ENCODE results near the gene SSC4D. TPM values are rescaled to one million over a fixed set of nuclear protein-coding genes. Genes with fewer than 3 reads are reported as not detected.
"Not testable (repeated sequence)": the region's sequence is repeated elsewhere in the genome, so short reads cannot be mapped to it uniquely, and the experiment has no call there.

Gene SSC4D
- total RNA-seq, 1 experiment from 2014 or later = not detected

GRCh38 chr7:76369018-76369417 is 40.5 kb downstream of the SSC4D start:
- Histone ChIP-seq H3K9me3 (no peaks in the 10 kb centered on the region), H3K4me3 (no peak overlapping the region), H3K36me3 (no peaks in the 10 kb centered on the region), H3K27me3 (no peaks in the 10 kb centered on the region)
- no peak for DNase-seq

- H3K4me3 ChIP-seq = no peak overlapping the region
These were observed 41.3 kb downstream of the SSC4D start for GRCh38 chr7:76368190-76368589.

GRCh38 chr7:76364198-76364584 is 45.3 kb downstream of the SSC4D start:
- DNase-seq = peak; percentile 55
- no peaks in the 10 kb centered on the region for H3K27me3 ChIP-seq
- no peak overlapping the region for H3K4me3 ChIP-seq
- no peaks in the 10 kb centered on the region for H3K36me3 ChIP-seq
- no peaks in the 10 kb centered on the region for H3K9me3 ChIP-seq

More at GRCh38 chr7:76368190-76368589, 41.3 kb downstream of the SSC4D start:
- no peak for DNase-seq
- Histone ChIP-seq H3K27me3 (no peaks in the 10 kb centered on the region), H3K36me3 (no peaks in the 10 kb centered on the region), H3K9me3 (no peaks in the 10 kb centered on the region)

GRCh38 chr7:76363754-76364153 is 45.7 kb downstream of the SSC4D start:
- DNase-seq, H3K4me3 ChIP-seq, H3K27me3 ChIP-seq, H3K36me3 ChIP-seq, H3K9me3 ChIP-seq: not testable (repeated sequence)

GRCh38 chr7:76359978-76360638 is 49.4 kb downstream of the SSC4D start:
- peaks cover 26% of the 10 kb centered on the region for H3K36me3 ChIP-seq
- H3K27me3 ChIP-seq = no peaks in the 10 kb centered on the region
- no peak overlapping the region; the same call in 1 of the 2 replicates for H3K4me3 ChIP-seq
- DNase-seq = no peak
- H3K9me3 ChIP-seq = no peaks in the 10 kb centered on the region

- Histone ChIP-seq H3K36me3 (peaks cover 34% of the 10 kb centered on the region), H3K27me3 (no peaks in the 10 kb centered on the region), H3K9me3 (no peaks in the 10 kb centered on the region), H3K4me3 (peak overlapping the region; percentile 96)
- DNase-seq = peak; percentile 96
These were observed 50.2 kb downstream of the SSC4D start for GRCh38 chr7:76359111-76359977.

GRCh38 chr7:76358481-76359110 is 50.9 kb downstream of the SSC4D start, which contains the start of gene YWHAG:
YWHAG (minus strand) TSS chr7:76358991; CDS start chr7:76358808, 183 bp downstream.
- no peaks in the 10 kb centered on the region for H3K27me3 ChIP-seq
- DNase-seq = peak; percentile 80
- H3K36me3 ChIP-seq = peaks cover 39% of the 10 kb centered on the region
- H3K4me3 ChIP-seq = peak within 1 kb of the TSS; percentile 96
- no peaks in the 10 kb centered on the region for H3K9me3 ChIP-seq

- Histone ChIP-seq H3K36me3 (peaks cover 44% of the 10 kb centered on the region), H3K4me3 (peak overlapping the region; percentile 96), H3K9me3 (no peaks in the 10 kb centered on the region), H3K27me3 (no peaks in the 10 kb centered on the region)
- DNase-seq = peak; percentile 59
These were observed 51.5 kb downstream of the SSC4D start for GRCh38 chr7:76358011-76358480.

GRCh38 chr7:76357475-76358010 is 52.0 kb downstream of the SSC4D start:
- DNase-seq = no peak
- Histone ChIP-seq H3K4me3 (peak overlapping the region; percentile 96), H3K36me3 (peaks cover 49% of the 10 kb centered on the region), H3K27me3 (no peaks in the 10 kb centered on the region), H3K9me3 (no peaks in the 10 kb centered on the region)

GRCh38 chr7:76356823-76357222 is 52.7 kb downstream of the SSC4D start:
- no peaks in the 10 kb centered on the region for H3K9me3 ChIP-seq
- peaks cover 49% of the 10 kb centered on the region for H3K36me3 ChIP-seq
- peak overlapping the region; percentile 96 for H3K4me3 ChIP-seq
- no peaks in the 10 kb centered on the region for H3K27me3 ChIP-seq
- DNase-seq = peak; percentile 19

GRCh38 chr7:76356115-76356514 is 53.4 kb downstream of the SSC4D start:
- peaks cover 52% of the 10 kb centered on the region for H3K36me3 ChIP-seq
- H3K27me3 ChIP-seq = no peaks in the 10 kb centered on the region
- DNase-seq = no peak
- no peaks in the 10 kb centered on the region for H3K9me3 ChIP-seq
- H3K4me3 ChIP-seq = peak overlapping the region; percentile 96

- no peak for DNase-seq
- H3K36me3 ChIP-seq = peaks cover 61% of the 10 kb centered on the region
- no peak overlapping the region for H3K4me3 ChIP-seq
- no peaks in the 10 kb centered on the region for H3K27me3 ChIP-seq
- no peaks in the 10 kb centered on the region for H3K9me3 ChIP-seq
These were observed 54.3 kb downstream of the SSC4D start for GRCh38 chr7:76354981-76355730.

- no peak overlapping the region for H3K4me3 ChIP-seq
- H3K27me3 ChIP-seq = no peaks in the 10 kb centered on the region
- H3K9me3 ChIP-seq = no peaks in the 10 kb centered on the region
- peaks cover 66% of the 10 kb centered on the region for H3K36me3 ChIP-seq
- DNase-seq = no peak
These were observed 55.0 kb downstream of the SSC4D start for GRCh38 chr7:76354516-76354915.

- H3K4me3 ChIP-seq = no peak overlapping the region
- no peak for DNase-seq
- peaks cover 72% of the 10 kb centered on the region for H3K36me3 ChIP-seq
- no peaks in the 10 kb centered on the region for H3K9me3 ChIP-seq
- H3K27me3 ChIP-seq = no peaks in the 10 kb centered on the region
These were observed 55.8 kb downstream of the SSC4D start for GRCh38 chr7:76353744-76354143.

GRCh38 chr7:76352193-76352592 is 57.3 kb downstream of the SSC4D start:
- no peak for DNase-seq
- no peaks in the 10 kb centered on the region for H3K27me3 ChIP-seq
- H3K4me3 ChIP-seq = no peak overlapping the region
- no peaks in the 10 kb centered on the region for H3K9me3 ChIP-seq
- peaks cover 79% of the 10 kb centered on the region for H3K36me3 ChIP-seq

GRCh38 chr7:76351372-76351771 is 58.1 kb downstream of the SSC4D start:
- H3K27me3 ChIP-seq = no peaks in the 10 kb centered on the region
- peaks cover 79% of the 10 kb centered on the region for H3K36me3 ChIP-seq
- no peak for DNase-seq
- no peak overlapping the region for H3K4me3 ChIP-seq
- H3K9me3 ChIP-seq = no peaks in the 10 kb centered on the region
